CD4-positive, alpha-beta T cell (primary cell): ENCODE data around the gene CROCC2. TPM values are rescaled to one million over a fixed set of nuclear protein-coding genes. Genes with fewer than 3 reads are reported as not detected.

Experiments
- ATAC-seq: fragments of 200-7000 bp; cut with Tn5 transposase; one replicate; pipeline ENCODE4 v1.10.0; 2022; ENCODE audit warnings: mild to moderate bottlenecking; ENCODE audit not compliant: poor library complexity
- CTCF ChIA-PET: fragments of 350-600 bp; sonication (Branson Sonifier 250); formaldehyde crosslinking; loops from one replicate; lab custom pipeline; 2021; ENCODE audit warnings: antibody characterized with exemption, inconsistent platforms; lab: Charles Lee
- POLR2A ChIA-PET: fragments of 350-600 bp; sonication (Branson Sonifier 250); formaldehyde crosslinking; loops from one replicate; lab custom pipeline; 2021; ENCODE audit warnings: antibody characterized with exemption, inconsistent platforms; lab: Charles Lee
- DNase-seq, 14 experiments: peaks; one replicate each; pipeline ENCODE4 v3.0.0-alpha.2; 2013 to 2020; ENCODE audit warnings: mixed read lengths in 2 of 14
- H3K27ac ChIP-seq, 2 donors: one replicate each; pipeline versions ENCODE4 v1.5.1 to v1.7.0; 2013; ENCODE audit warnings: low read length in 2 of 2, low read depth in 1 of 2, mild to moderate bottlenecking in 1 of 2
- H3K27me3 ChIP-seq, 2 experiments: 1 replicate in 1 of 2; 2 replicates in 1 of 2; pipeline versions ENCODE4 v1.6.1 to v1.7.0; 2013; ENCODE audit warnings: low read length in 2 of 2, control low read depth in 1 of 2, mild to moderate bottlenecking in 1 of 2, moderate library complexity in 1 of 2; ENCODE audit not compliant: insufficient read depth in 2 of 2, control insufficient read depth in 1 of 2
- H3K36me3 ChIP-seq: one replicate; pipeline ENCODE4 v1.6.1; 2013; ENCODE audit warnings: low read length, control low read depth; ENCODE audit not compliant: insufficient read depth
- H3K4me1 ChIP-seq: one replicate; pipeline ENCODE4 v1.6.1; 2013; ENCODE audit warnings: low read length, control low read depth; ENCODE audit not compliant: insufficient read depth
- H3K4me3 ChIP-seq: one replicate; pipeline ENCODE4 v1.5.1; 2013; ENCODE audit warnings: mild to moderate bottlenecking, low read length, moderate library complexity
- H3K9me3 ChIP-seq, 2 experiments: 1 replicate in 1 of 2; 2 replicates in 1 of 2; pipeline versions ENCODE4 v1.6.1 to v1.7.0; 2013; ENCODE audit warnings: low read length in 2 of 2, mild to moderate bottlenecking in 2 of 2, control low read depth in 1 of 2, moderate library complexity in 1 of 2; ENCODE audit not compliant: control insufficient read depth in 1 of 2, insufficient read depth in 1 of 2
- H3K27ac Mint-ChIP-seq: one replicate; pipeline ENCODE4 v1.8.0; 2020; ENCODE audit warnings: mixed read lengths
- H3K27me3 Mint-ChIP-seq: one replicate; pipeline ENCODE4 v1.8.0; 2021; ENCODE audit warnings: mixed read lengths
- H3K36me3 Mint-ChIP-seq: one replicate; pipeline ENCODE4 v1.8.0; 2021; ENCODE audit warnings: low read depth, mixed read lengths
- H3K4me1 Mint-ChIP-seq: one replicate; pipeline ENCODE4 v1.8.0; 2021; ENCODE audit warnings: low read depth, mixed read lengths
- H3K4me3 Mint-ChIP-seq: one replicate; pipeline ENCODE4 v1.8.0; 2020; ENCODE audit warnings: mild to moderate bottlenecking, mixed read lengths
- H3K9me3 Mint-ChIP-seq: one replicate; pipeline ENCODE4 v1.8.0; 2020; ENCODE audit warnings: mixed read lengths
- intact Hi-C, 2 experiments: fragments of 100-400 bp; cut with DNase I in 1 of 2; cut with micrococcal nuclease in 1 of 2; formaldehyde crosslinking; loops; one replicate each; pipeline versions ENCODE4 v1.15.1 to v1.9.0; 2023 to 2025; cut with DNase I, micrococcal nuclease
- total RNA-seq, 174 experiments: library from RNA in 2 of 174; stranded (reverse) in 2 of 174; gene quantifications; one replicate each; pipeline ENCODE4 v1.2.3 and lab custom pipeline; 2021 to 2026
- TF ChIP-seq, protein P1 (sequence below): fragments of 200-600 bp; IDR thresholded peaks from one replicate; pipeline ENCODE4 v1.8.0; 2022; ENCODE audit warnings: antibody characterized with exemption, mild to moderate bottlenecking

The CROCC2 gene
- total RNA-seq, 2 experiments from 2014 or later: not detected

DNA sequence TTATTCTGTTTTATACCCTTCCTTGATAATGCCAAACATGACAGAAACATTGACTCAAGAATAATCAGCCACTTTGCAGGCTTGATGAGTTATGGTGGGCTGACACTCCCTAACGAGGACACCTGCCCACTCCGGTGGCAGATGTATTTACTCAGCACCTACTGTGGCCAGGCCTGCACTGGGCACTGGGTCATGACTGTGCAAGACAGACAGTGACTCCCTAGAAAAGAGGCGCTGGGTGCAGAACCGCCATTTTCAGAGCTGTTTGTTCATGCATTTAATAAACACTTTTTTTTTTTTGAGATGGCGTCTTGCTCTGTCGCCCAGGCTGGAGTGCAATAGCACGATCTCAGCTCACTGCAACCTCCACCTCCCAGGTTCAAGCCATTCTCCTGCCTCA lies 124.7 kb downstream of the CROCC2 start:
- Mint-ChIP-seq H3K9me3 (peaks cover 7% of the 10 kb centered on the region), H3K4me3 (no peak overlapping the region), H3K27ac (no peak overlapping the region), H3K36me3 (peaks cover 12% of the 10 kb centered on the region), H3K4me1 (peaks cover 5% of the 10 kb centered on the region), H3K27me3 (no peaks in the 10 kb centered on the region)
- H3K4me1 ChIP-seq: peaks cover 4% of the 10 kb centered on the region
- intact Hi-C loops: loop anchor here in 1 of 2 experiments (10.0 kb wide), 1 partner anchor 74 kb away; the partner anchor contains the start of gene MTERF4
- DNase-seq (no peak), ATAC-seq (no peak)
- CTCF ChIA-PET: no interaction called here
- peaks cover 13 to 26% of the 10 kb centered on the region in 2 experiments for H3K9me3 ChIP-seq
- H3K27ac ChIP-seq: no peak overlapping the region
- POLR2A ChIA-PET: no interaction called here
- TF ChIP-seq, protein P1, sequence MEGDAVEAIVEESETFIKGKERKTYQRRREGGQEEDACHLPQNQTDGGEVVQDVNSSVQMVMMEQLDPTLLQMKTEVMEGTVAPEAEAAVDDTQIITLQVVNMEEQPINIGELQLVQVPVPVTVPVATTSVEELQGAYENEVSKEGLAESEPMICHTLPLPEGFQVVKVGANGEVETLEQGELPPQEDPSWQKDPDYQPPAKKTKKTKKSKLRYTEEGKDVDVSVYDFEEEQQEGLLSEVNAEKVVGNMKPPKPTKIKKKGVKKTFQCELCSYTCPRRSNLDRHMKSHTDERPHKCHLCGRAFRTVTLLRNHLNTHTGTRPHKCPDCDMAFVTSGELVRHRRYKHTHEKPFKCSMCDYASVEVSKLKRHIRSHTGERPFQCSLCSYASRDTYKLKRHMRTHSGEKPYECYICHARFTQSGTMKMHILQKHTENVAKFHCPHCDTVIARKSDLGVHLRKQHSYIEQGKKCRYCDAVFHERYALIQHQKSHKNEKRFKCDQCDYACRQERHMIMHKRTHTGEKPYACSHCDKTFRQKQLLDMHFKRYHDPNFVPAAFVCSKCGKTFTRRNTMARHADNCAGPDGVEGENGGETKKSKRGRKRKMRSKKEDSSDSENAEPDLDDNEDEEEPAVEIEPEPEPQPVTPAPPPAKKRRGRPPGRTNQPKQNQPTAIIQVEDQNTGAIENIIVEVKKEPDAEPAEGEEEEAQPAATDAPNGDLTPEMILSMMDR: no peak
- no peaks in the 10 kb centered on the region for H3K27me3 ChIP-seq
- H3K36me3 ChIP-seq: no peaks in the 10 kb centered on the region
- H3K4me3 ChIP-seq: no peak overlapping the region

DNA sequence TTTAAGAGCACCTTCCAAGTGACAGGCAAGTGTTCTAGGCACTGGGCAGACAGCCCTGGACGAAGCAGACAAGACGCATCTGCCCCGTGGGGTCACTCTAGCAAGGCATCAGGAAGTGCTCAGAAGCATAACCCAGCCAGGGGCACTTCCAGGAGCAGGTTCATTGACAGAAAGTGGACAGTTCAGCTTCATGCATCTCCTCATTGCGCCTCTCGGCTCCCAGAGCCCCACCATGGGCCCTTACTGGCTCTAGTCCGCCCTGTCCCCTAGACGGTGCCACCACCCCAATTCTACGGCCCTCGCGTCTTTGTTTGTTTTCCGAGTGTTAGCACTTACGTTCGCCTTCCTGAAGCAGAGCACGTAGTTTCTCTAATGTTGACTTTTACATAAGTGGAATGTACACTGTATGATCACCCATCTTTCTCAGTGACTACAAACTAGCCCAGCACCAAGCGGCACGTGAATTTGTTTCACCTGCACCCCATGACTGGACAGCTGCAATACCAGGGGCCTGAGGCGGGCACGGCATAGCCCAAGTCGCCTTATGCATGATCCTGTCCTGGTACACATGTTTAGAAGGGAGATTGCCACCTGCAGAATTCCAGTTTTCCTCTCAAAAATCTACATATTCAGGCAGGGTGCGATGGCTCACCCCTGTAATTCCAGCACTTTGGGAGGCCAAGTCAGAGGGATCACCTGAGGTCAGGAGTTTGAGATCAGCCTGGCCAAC lies 125.5 kb downstream of the CROCC2 start:
- no peak overlapping the region for H3K4me3 ChIP-seq
- peaks cover 5% of the 10 kb centered on the region for H3K4me1 Mint-ChIP-seq
- no peak for DNase-seq
- ATAC-seq: no peak
- no peak overlapping the region for H3K27ac ChIP-seq
- no peak overlapping the region for H3K4me3 Mint-ChIP-seq
- TF ChIP-seq, protein P1: no peak
- H3K9me3 Mint-ChIP-seq: peaks cover 3% of the 10 kb centered on the region
- POLR2A ChIA-PET: no interaction called here
- H3K27ac Mint-ChIP-seq: peak overlapping the region; percentile 41
- H3K27me3 Mint-ChIP-seq: no peaks in the 10 kb centered on the region
- peaks cover 8% of the 10 kb centered on the region for H3K4me1 ChIP-seq
- H3K36me3 Mint-ChIP-seq: peaks cover 7% of the 10 kb centered on the region
- no peaks in the 10 kb centered on the region for H3K36me3 ChIP-seq
- peaks cover 5 to 22% of the 10 kb centered on the region in 2 experiments for H3K9me3 ChIP-seq
- H3K27me3 ChIP-seq: no peaks in the 10 kb centered on the region
- CTCF ChIA-PET: no interaction called here
- intact Hi-C loops: loop anchor here in 1 of 2 experiments (10.0 kb wide), 1 partner anchor 73 kb away; the partner anchor contains the start of gene MTERF4

GRCh38 chr2:241033336-241033987 lies 127.3 kb downstream of the CROCC2 start:
- POLR2A ChIA-PET: no interaction called here
- H3K4me1 Mint-ChIP-seq: peaks cover 13% of the 10 kb centered on the region
- intact Hi-C loops: loop anchor here in 1 of 2 experiments (10.0 kb wide), 1 partner anchor 71 kb away; the partner anchor contains the start of gene MTERF4
- H3K9me3 ChIP-seq: peaks cover 0 to 16% of the 10 kb centered on the region in 2 experiments
- H3K27me3 ChIP-seq: no peaks in the 10 kb centered on the region
- H3K4me1 ChIP-seq: peaks cover 25% of the 10 kb centered on the region
- H3K27me3 Mint-ChIP-seq: peaks cover 5% of the 10 kb centered on the region
- CTCF ChIA-PET: no interaction called here
- peaks cover 11% of the 10 kb centered on the region for H3K36me3 Mint-ChIP-seq
- DNase-seq (no peak), ATAC-seq (no peak)
- no peaks in the 10 kb centered on the region for H3K9me3 Mint-ChIP-seq
- peak overlapping the region; percentile 31 for H3K4me3 Mint-ChIP-seq
- H3K27ac Mint-ChIP-seq: peak overlapping the region; percentile 72
- no peaks in the 10 kb centered on the region for H3K36me3 ChIP-seq
- H3K4me3 ChIP-seq: no peak overlapping the region
- TF ChIP-seq, protein P1: no peak
- no peak overlapping the region for H3K27ac ChIP-seq
